Measurements from ENCODE around the gene ARSG.
"Not testable (repeated sequence)": the region's sequence is repeated elsewhere in the genome, so short reads cannot be mapped to it uniquely, and the experiment has no call there.

- not testable (repeated sequence) for TF ChIP-seq CTCF (conservative IDR thresholded peaks at IDR 0.05; ENCODE audit: low read length); EZH2phosphoT487 (IDR thresholded peaks at IDR 0.05; ENCODE audit: borderline replicate concordance, low read depth, low read length)
Measured at GRCh38 chr17:68413597-68414560, 122.6 kb downstream of the ARSG start.
